Upper lobe of left lung (tissue), 6 donors: ENCODE data around the gene TREH. TPM values are rescaled to one million over a fixed set of nuclear protein-coding genes. Genes with fewer than 3 reads are reported as not detected.

Source experiments
- ATAC-seq, 2 donors: fragments of 200-7000 bp; cut with Tn5 transposase; one replicate each; pipeline ENCODE4 v1.9.1; 2022; ENCODE audit warnings: mild to moderate bottlenecking in 2 of 2, moderate library complexity in 2 of 2; ENCODE audit not compliant: low FRiP score in 2 of 2
- DNase-seq, 2 donors: peaks; one replicate each; pipeline ENCODE4 v3.0.0-alpha.2; 2019 to 2020
- H3K27ac ChIP-seq, 4 donors: fragments of 200-600 bp; sonication (generic); one replicate each; pipeline ENCODE4 v1.5.1; 2016 to 2019
- H3K27me3 ChIP-seq, 4 donors: fragments of 200-600 bp; sonication (generic); one replicate each; pipeline ENCODE4 v1.5.1; 2017 to 2019
- H3K36me3 ChIP-seq, 4 donors: fragments of 200-600 bp; sonication (generic); one replicate each; pipeline ENCODE4 v1.5.1; 2016 to 2019
- H3K4me1 ChIP-seq, 4 donors: fragments of 200-600 bp; sonication (generic); one replicate each; pipeline ENCODE4 v1.5.1; 2018 to 2019
- H3K4me3 ChIP-seq, 4 donors: fragments of 200-600 bp; sonication (generic); one replicate each; pipeline ENCODE4 v1.5.1; 2017 to 2019; ENCODE audit warnings: mild to moderate bottlenecking in 2 of 4, moderate library complexity in 1 of 4
- H3K9me3 ChIP-seq, 4 donors: fragments of 200-600 bp; sonication (generic); one replicate each; pipeline ENCODE4 v1.5.1; 2018 to 2019
- EP300 ChIP-seq, 4 donors: sonication (generic); formaldehyde crosslinking; IDR thresholded peaks; one replicate each; pipeline ENCODE4 v1.5.1; 2017; ENCODE audit warnings: antibody characterized with exemption in 4 of 4, control low read depth in 2 of 4
- POLR2A ChIP-seq, 4 donors: fragments of 450-650 bp; IDR thresholded peaks; one replicate each; pipeline ENCODE4 v1.5.1; 2016 to 2017; ENCODE audit warnings: antibody characterized with exemption in 4 of 4, mild to moderate bottlenecking in 2 of 4
- POLR2AphosphoS5 ChIP-seq, 2 donors: sonication (generic); formaldehyde crosslinking; IDR thresholded peaks; one replicate each; pipeline ENCODE4 v1.5.1; 2017; ENCODE audit warnings: antibody characterized with exemption in 2 of 2
- WGBS, 2 donors: methylation state at CpG; one replicate each; pipeline ENCODE4 v1.1.5; 2017 to 2018; 5-methylcytosine and 5-hydroxymethylcytosine counted together
- total RNA-seq, 6 donors: library from RNA; depleted of rRNA in 4 of 6; stranded (reverse); fragments of >200 nt in 4 of 6; gene quantifications; one replicate each; pipeline versions ENCODE4 v1.1.0 to v1.2.1, GENCODE V29; 2016 to 2021
- TF ChIP-seq, protein P1 (sequence below), 6 experiments: fragments of 450-650 bp in 4 of 6; fragments of 200-600 bp in 2 of 6; sonication (generic) in 2 of 6; IDR thresholded peaks; one replicate each; pipeline ENCODE4 v1.5.1; 2016 to 2019; ENCODE audit warnings: antibody characterized with exemption in 6 of 6
- donor health status: DM: no; HTN: no; CAD: no; lungs with moderate emphysema.
- donor health status: DM: no; HTN: yes; CAD: no; lungs with severe emphysema.

The TREH gene
- total RNA-seq, 6 donors from 2014 or later, result 0.17 to 1.0 (median 0.89) TPM; not detected in 3

DNA sequence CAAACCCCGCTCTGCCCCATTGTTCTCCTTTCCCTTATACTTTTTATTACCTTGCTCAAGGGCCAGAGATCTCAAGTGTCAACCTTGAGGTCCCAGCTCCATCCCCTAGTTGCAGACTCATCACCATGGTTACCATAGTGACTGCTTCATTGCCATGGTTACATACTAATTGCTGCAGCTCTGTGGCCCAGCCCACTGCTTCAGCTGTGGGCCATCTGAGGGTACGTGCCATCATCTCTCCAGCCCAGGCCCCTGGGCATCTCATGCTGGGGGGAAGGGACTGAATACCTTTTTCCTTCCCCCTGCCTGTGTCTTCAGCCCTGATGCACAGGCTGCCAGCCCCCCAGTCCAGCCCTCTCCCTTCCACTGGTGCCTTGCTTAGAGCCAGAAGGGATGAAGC lies 22.2 kb downstream of the TREH start:
- TF ChIP-seq, protein P1, sequence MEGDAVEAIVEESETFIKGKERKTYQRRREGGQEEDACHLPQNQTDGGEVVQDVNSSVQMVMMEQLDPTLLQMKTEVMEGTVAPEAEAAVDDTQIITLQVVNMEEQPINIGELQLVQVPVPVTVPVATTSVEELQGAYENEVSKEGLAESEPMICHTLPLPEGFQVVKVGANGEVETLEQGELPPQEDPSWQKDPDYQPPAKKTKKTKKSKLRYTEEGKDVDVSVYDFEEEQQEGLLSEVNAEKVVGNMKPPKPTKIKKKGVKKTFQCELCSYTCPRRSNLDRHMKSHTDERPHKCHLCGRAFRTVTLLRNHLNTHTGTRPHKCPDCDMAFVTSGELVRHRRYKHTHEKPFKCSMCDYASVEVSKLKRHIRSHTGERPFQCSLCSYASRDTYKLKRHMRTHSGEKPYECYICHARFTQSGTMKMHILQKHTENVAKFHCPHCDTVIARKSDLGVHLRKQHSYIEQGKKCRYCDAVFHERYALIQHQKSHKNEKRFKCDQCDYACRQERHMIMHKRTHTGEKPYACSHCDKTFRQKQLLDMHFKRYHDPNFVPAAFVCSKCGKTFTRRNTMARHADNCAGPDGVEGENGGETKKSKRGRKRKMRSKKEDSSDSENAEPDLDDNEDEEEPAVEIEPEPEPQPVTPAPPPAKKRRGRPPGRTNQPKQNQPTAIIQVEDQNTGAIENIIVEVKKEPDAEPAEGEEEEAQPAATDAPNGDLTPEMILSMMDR (IDR thresholded peaks at IDR 0.05), result no peak
- TF ChIP-seq EP300 (IDR thresholded peaks at IDR 0.05), result no peak
- no peak for TF ChIP-seq POLR2A (IDR thresholded peaks at IDR 0.05)
- no peak for TF ChIP-seq POLR2AphosphoS5 (IDR thresholded peaks at IDR 0.05)
- H3K27ac ChIP-seq, result no peak overlapping the region
- no peak overlapping the region for H3K4me3 ChIP-seq
- 93 to 95% methylated on average over 2 of the region's 2 CpGs for WGBS, 2 donors
- DNase-seq (no peak), ATAC-seq (no peak)
- peaks cover 5 to 15% (median 11%) of the 10 kb centered on the region in 4 donors for H3K4me1 ChIP-seq
- no peaks in the 10 kb centered on the region for H3K27me3 ChIP-seq
- peaks cover 0 to 54% (median 34%) of the 10 kb centered on the region in 4 donors for H3K36me3 ChIP-seq
- no peaks in the 10 kb centered on the region for H3K9me3 ChIP-seq

DNA sequence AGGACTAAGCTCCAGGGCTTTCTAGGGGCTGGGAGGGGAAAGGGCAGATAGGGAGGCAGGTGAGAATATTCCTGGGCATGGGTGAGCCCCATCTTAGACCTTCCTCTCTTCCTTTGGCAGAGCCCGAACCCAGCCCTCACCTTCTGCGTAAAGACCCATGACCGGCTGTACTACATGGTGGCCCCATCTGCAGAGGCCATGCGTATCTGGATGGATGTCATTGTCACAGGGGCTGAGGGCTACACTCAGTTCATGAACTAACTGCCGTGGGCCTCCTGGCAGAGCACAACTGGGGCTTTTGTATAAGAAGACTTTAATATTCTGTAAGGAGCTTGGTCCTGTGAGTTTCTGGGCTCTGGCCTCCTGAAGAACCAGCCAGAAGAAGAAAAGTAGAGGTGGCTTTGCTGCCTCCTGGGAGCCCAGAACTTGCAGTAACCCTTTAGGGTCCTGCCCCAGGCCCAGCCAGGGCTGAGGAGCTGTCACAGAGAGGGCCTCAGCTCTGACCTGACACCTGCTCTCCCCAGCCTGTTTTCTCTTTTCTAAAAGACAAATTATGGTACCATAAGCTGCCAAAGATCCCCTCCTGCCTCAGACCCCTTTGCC lies 22.8 kb downstream of the TREH start:
- 93% methylated on average over 5 of the region's 5 CpGs; no CpG with 5 or more reads in 1 of the 2 donors for WGBS, 2 donors
- no peak for DNase-seq
- TF ChIP-seq POLR2A (IDR thresholded peaks at IDR 0.05) (no peak), EP300 (IDR thresholded peaks at IDR 0.05) (no peak), POLR2AphosphoS5 (IDR thresholded peaks at IDR 0.05) (no peak)
- TF ChIP-seq, protein P1 (IDR thresholded peaks at IDR 0.05), result no peak
- Histone ChIP-seq H3K27me3 (no peaks in the 10 kb centered on the region), H3K4me3 (no peak overlapping the region), H3K4me1 (peaks cover 5 to 15% (median 11%) of the 10 kb centered on the region in 4 donors), H3K27ac (no peak overlapping the region), H3K36me3 (peaks cover 0 to 60% (median 39%) of the 10 kb centered on the region in 4 donors), H3K9me3 (no peaks in the 10 kb centered on the region)
- no peak for ATAC-seq

DNA sequence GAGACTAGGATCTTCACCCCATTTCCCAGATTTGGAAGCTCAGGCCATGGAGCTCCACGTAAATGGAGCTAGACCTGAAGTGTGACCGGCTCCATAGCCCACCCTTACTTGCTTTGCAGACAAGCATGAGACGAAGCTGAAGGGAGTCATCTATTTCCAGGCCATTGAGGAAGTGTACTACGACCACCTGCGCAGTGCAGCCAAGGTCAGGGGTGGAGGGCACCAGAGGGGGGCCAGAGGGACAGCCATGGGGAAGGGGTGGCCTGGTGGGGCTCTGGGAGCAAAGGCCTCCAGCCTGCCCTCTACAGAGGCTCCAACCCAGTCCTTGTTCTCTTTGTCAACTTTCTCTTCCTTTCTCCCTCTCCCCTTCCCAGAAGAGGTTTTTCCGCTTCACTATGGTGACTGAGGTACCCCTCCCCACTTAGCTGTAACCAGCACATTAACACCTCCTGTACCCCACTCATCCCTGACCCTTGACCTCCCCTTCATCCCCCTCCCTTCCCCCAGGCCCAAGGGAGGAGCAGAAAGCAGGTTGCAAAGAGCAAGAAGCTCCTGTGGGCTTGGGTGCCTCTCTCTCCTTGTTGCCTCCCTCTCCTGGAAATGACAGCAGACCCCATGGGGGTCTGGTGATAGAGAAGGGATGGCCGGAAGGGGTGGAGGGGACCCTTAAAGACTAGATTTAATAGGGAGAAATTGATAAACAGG lies 23.8 kb downstream of the TREH start:
- DNase-seq (no peak), ATAC-seq (no peak)
- H3K9me3 ChIP-seq, result no peaks in the 10 kb centered on the region
- no peak overlapping the region for H3K4me3 ChIP-seq
- H3K27ac ChIP-seq, result peak overlapping the region in 1 of 4 donors; percentile 48
- no peaks in the 10 kb centered on the region for H3K27me3 ChIP-seq
- H3K4me1 ChIP-seq, result peaks cover 5 to 15% (median 11%) of the 10 kb centered on the region in 4 donors
- TF ChIP-seq, protein P1 (IDR thresholded peaks at IDR 0.05), result no peak
- no peak for TF ChIP-seq EP300 (IDR thresholded peaks at IDR 0.05)
- TF ChIP-seq POLR2AphosphoS5 (IDR thresholded peaks at IDR 0.05), result no peak
- no peak for TF ChIP-seq POLR2A (IDR thresholded peaks at IDR 0.05)
- 93 to 95% methylated on average over 5 to 7 of the region's 7 CpGs for WGBS, 2 donors
- peaks cover 0 to 70% (median 49%) of the 10 kb centered on the region in 4 donors for H3K36me3 ChIP-seq

DNA sequence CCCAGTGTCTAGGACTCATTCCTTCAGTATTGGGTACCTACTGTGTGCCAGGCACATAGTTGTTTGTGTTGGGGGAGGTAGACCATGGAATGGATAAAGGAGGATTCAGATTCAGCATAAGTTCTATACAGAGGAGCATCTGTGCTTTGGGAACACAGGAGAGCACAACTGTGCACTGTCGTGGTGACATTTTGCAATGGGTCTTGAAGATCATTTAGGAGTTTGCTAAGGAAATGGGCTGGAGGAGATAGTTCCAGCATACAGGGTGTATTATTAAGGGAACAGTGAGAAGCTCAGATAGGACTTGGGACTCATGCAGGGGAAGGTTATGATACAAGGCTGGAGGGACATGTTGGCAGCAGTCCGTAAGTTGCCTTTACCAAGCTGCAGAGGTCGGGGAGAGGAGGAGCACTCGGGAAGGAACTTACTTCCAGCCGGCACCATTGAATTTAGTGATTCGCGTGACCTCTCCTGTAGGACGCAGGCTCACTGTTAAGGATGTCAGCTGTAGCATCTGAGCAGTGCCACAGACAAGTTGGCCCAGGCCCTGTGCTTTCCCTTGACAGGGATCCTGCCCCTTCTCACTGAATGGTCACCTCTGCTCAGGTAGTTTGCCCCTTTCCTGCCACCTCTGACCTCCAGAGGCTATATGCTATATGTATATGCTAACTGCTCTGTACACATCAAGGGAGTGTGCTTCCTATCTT lies 25.6 kb downstream of the TREH start:
- DNase-seq (no peak), ATAC-seq (no peak)
- Histone ChIP-seq H3K9me3 (no peaks in the 10 kb centered on the region), H3K27me3 (no peaks in the 10 kb centered on the region), H3K36me3 (peaks cover 0 to 88% (median 61%) of the 10 kb centered on the region in 4 donors), H3K27ac (no peak overlapping the region), H3K4me3 (no peak overlapping the region), H3K4me1 (peaks cover 0 to 2% (median 0%) of the 10 kb centered on the region in 4 donors)
- no peak for TF ChIP-seq EP300 (IDR thresholded peaks at IDR 0.05)
- TF ChIP-seq POLR2A (IDR thresholded peaks at IDR 0.05), result no peak
- no peak for TF ChIP-seq POLR2AphosphoS5 (IDR thresholded peaks at IDR 0.05)
- TF ChIP-seq, protein P1 (IDR thresholded peaks at IDR 0.05), result no peak
- WGBS, 2 donors, result 87 to 89% methylated on average over 8 of the region's 8 CpGs
